ENCODE data around the gene PLEKHA6. TPM values are rescaled to one million over a fixed set of nuclear protein-coding genes. Genes with fewer than 3 reads are reported as not detected.
A peak's percentile ranks its signal among the peaks of the same experiment; 100 is the strongest.
"Not testable (repeated sequence)": the region's sequence is repeated elsewhere in the genome, so short reads cannot be mapped to it uniquely, and the experiment has no call there.

Gene PLEKHA6
- total RNA-seq, 1 donor from 2014 or later, result 61.5 TPM

GRCh38 chr1:204240233-204240632 lies 119.5 kb downstream of the PLEKHA6 start:
- no peak for DNase-seq (ENCODE audit: low spot score)

GRCh38 chr1:204239401-204239800 lies 120.3 kb downstream of the PLEKHA6 start:
- not testable (repeated sequence) for DNase-seq (ENCODE audit: low spot score)

- not testable (repeated sequence) for DNase-seq (ENCODE audit: low spot score)
Observed at GRCh38 chr1:204238520-204238919, 121.2 kb downstream of the PLEKHA6 start.

GRCh38 chr1:204237515-204237914 lies 122.2 kb downstream of the PLEKHA6 start:
- not testable (repeated sequence) for DNase-seq (ENCODE audit: low spot score)

DNA sequence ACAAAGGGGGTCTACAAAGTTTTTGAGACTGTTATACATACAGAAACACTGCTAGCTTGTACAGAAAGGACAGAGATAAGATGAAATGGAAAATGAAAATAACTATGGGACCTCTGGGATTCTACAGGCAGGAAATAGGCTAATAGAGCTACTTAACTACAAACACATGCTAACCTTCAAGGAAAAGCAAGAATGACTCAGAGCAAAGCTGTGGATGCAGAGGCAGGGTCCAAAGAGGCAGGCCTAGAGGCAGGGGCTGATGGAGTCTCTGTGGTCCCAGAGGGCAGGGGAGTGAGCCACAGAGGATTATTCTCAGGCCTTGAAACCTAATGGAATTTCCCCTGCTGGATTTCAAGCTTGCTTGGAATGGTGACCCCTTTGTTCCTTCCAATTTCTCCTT lies 127.2 kb downstream of the PLEKHA6 start:
- DNase-seq (ENCODE audit: low spot score), result no peak

DNA sequence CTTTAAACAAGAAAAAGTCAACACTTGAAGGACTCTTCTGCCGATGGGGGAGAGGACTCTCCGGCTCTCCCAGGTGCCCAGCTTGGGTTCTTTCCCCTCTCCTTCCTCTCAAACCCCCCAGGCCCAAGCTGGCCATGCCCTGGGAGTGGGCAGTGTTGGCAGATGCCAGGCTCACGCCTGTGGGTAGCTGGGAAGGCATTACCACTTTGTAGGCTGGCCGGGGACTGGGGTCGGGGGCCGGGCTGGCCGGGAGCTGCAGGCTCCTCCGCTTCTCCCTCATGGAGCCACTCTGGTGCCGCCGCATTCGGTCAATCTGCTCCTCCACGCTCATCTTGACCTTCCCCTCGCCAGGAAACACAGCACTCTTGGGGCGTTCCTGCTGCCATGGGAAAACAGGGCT lies 129.5 kb downstream of the PLEKHA6 start:
- DNase-seq (ENCODE audit: low spot score), result no peak

DNA sequence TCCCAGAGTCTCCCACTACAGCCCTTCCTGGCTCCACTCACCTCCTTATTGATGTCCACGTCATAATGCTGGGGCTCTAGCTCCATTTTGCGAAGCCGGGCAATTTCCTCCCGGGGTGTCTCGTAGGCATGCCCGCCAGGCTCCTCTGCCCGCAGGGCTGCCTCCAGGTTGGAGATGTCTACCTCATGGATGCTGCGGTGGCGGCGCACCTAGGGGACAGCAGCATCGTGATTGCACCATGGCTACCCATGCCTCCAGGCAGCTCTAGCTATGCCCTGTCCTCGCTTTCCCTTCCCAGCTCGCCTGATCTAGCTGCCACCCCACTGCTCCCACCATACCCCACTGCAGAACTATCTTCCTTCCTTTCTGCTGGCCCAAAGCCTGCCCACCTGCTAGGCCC lies 130.8 kb downstream of the PLEKHA6 start:
- no peak for DNase-seq (ENCODE audit: low spot score)

- DNase-seq (ENCODE audit: low spot score), result no peak
Observed at GRCh38 chr1:204227996-204228785, 131.5 kb downstream of the PLEKHA6 start.

GRCh38 chr1:204227351-204227750 lies 132.4 kb downstream of the PLEKHA6 start:
- DNase-seq (ENCODE audit: low spot score), result no peak

DNA sequence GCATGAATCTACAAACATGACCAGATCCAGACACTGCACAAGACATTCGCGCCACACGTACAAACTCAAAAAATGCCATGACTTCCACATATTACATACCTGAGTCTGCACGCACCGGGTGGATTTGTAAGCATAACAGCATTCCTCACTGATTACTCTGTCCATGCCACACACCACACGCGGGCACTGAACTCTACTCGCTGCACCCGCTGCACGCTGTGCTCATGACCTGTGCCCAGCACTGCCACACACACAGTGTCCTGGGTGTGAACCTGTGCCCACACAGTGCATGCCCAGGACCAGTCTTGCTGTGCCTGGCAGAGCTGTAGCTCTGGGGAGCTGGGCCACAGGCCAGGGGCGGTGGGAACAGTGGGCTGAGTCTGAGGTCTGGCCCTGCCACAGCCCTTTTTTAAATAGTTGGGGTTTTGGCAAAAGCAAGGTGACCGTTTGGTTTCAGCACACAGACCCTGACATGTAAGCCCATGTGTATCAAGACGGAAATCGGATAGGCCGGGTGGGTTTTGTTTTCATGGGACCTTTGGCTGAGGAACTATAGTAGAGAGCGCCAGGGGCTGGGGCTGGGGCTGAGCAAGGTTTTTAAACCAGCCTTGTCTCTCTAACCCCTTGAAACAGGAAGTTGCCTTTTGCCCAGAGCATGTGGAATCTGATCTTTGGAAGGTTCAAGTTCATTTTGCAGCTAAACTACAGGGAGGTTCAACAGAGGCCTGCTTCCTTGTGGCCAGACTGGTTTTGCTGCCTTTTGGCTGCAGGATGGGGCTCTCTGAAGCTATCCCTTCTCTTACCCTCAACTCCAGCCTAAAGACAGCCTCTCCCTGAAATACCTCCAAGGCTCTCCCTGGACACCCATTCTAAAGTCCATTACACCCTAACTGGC lies 133.6 kb downstream of the PLEKHA6 start:
- DNase-seq (ENCODE audit: low spot score), result peak; percentile 76

DNA sequence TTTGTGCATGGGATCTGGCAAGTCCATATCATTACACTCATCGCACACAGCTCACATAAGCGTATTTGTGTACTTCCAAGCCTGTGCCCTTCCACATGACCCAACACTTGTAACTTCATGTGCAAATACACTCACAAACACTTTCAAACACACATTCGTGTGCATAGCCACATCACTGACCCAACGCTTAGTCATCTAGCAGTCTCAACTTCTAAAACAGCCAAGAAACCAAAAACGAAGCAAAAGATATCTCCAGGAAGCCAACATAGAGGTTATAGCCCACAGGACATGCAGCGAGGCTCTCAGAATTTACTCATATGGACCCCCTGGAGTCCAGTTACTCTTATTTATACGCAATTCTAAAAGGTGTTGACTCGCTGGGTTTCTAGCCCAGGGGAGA lies 135.1 kb downstream of the PLEKHA6 start:
- no peak for DNase-seq (ENCODE audit: low spot score)

DNA sequence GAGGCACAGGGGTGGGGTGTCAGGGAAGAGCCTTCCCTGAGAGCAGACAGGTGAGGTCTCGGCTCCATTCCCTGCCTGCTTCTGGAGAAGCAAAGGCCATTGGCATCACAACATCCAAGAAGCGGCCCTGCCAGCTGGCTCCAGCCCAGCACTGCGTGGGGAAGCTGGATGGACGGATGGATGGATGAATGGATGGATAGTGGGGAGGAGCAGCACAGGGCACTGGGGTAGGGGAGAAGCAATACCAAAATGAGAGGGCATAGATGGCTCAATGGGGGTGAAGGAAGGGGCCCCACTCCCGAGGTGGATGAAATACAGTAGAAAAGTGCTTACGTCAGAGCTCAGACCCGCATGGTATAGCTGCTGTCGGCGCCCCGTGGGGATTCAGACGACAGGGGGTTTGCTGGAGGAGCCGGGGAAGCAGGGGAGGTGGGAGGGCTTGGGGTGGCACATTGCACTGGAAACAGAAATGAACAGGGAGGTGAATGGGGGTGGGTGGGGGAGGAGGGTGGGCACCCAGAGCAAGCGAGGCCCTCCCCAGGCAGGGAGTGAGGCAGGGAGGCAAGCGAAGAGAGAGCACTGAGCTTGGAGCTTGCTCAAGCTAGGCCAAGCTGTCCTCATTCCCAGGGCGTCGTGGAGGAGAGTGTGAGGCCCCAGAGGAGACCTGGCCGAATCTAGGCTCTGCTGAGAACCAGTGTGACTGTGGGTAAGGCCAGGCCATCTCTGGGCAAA lies 136.4 kb downstream of the PLEKHA6 start:
- DNase-seq (ENCODE audit: low spot score), result no peak

DNA sequence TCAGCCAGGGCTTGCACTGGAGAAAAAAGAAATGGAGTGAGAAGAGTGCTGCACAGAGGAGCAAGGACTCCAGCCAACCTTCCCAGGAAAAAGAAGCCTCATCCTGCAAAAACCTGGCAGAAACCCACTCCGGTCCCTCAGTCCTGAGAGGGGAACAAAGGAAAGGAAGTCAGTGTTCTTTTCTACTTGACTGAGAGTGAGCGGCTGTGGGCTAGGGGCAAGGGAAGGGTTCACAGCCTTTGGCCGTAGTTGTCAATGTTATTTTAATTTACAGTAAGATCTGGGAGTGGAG lies 137.0 kb downstream of the PLEKHA6 start:
- DNase-seq (ENCODE audit: low spot score), result no peak

- DNase-seq (ENCODE audit: low spot score), result no peak
Observed at GRCh38 chr1:204222006-204222763, 137.5 kb downstream of the PLEKHA6 start.

DNA sequence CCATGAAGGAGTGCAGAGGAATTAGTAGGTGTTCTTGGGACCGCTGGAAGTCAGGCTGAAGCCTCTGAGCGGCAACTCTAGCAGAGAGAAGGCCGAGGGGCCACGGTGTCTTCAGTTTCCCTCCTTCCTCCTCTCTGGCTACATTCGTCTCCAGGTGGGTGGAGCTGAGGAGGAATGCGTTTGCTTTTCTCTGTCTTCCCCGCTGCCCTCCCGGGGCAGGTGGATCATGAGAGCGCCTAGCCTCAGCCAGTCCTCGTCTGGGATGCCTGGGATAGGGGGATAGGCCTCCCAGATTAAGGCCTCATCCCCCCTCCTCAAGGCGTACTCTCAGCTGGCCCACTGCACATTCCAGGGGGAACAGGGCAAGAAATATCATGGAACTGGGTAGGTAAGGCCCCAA lies 138.5 kb downstream of the PLEKHA6 start:
- no peak for DNase-seq (ENCODE audit: low spot score)

DNA sequence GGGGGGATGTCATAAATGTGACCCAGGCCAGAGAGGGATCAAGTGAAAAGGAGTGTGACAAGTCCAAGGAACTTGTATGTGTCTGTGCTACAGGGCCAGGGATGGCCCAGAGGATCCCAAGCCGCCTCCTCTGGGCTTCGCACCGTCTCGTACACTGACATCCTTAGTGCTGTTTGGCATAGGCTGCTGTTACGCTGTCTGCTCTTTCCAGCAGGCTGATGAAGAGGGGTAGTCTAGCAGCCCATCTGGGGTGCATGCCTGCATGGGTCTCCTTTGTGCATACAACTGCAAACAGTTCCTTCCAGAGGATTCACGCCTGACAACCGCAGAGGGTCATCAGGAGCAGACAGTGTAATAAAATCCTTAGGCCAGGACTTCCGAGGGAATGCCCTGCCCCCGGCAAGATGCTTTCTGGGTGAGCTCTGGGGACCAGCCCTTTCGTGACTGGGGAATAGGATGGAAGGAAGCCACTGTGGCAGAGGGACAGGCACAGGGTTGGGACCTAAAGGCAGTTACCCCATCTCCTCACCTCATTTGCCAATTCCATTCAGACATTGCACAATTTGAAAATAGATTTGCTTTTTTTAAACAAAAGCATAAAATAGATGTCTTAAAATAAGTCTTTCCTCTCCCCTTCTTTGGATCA lies 139.6 kb downstream of the PLEKHA6 start:
- no peak for DNase-seq (ENCODE audit: low spot score)

- no peak for DNase-seq (ENCODE audit: low spot score)
Observed at GRCh38 chr1:204218552-204218951, 141.2 kb downstream of the PLEKHA6 start.

DNA sequence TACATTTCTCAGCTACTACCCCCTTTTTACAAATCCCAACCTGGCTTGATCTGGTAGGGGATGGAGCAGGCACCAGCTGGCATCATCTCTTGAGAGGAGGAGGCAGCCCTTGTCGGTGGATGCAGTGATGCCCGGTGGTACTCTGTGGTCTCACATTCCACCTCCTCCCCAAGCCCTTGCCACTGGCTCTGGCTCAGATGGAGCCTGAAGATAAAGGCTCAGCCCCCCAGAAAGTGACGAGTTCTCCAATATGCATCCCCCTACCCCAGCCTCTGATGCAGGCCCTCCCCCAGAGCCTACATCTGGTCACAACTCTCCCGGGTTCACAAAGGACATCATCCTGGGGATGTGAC lies 142.1 kb downstream of the PLEKHA6 start:
- no peak for DNase-seq (ENCODE audit: low spot score)

DNA sequence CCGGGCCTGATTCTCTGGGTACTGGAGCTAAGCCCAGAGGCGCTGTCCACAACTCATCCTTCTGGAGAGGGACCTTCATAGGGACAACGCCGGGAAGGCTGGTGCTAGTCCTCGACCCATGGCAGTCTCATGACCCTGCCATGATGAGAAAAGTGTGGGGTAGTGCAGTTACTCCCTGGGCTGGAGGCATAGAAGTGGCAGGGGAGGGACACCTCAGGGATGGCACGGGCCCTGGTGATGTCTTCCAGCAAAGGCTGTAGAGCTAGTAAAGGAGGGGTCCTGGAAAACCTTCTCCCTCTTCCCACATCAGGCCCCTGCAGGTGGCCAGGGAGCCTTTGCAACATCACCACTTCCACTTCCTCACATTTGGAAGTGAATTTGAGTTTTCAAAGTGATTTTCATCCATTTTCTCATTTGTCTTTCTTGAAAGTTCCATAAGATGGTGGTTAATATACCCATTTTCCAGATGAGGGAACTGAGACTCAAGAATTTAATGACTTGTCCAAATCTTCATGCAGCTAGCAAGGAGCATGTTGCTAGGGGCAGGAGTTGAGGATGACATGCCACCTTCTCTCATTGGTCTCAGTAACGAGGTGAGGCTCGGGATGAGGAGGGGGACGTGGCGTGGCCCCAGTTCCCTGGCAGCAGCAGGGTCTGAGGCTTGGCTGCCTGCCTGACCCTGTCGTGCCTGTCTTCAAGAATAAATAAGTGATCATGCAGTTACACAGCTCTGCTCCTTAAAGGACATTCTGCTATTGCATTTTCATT lies 142.7 kb downstream of the PLEKHA6 start:
- DNase-seq (ENCODE audit: low spot score), result no peak

DNA sequence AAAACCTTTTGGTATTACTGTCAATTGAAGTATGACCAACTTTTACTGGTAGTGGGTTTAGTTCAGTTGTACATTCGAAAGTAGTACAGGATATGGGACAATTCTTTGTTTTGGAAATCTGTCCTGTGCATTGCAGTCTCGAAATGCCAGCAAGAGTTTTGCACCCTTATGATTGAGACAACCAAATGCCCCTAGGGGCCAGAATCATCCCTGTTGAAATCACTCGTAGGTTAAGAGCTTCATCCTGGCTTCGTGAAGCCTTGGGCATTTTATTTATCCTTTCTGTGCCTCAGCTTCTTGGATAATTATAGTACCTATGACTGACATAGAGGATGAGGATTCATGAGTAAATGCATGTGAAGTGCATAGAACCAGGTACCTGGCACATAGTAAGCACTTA lies 143.5 kb downstream of the PLEKHA6 start:
- no peak for DNase-seq (ENCODE audit: low spot score)

Data from ureter (tissue), 1 donor.